Activated naive CD4-positive, alpha-beta T cell treated with anti-CD3 and anti-CD28 coated beads, Interleukin-2, amount 50 U/mL, for 24 hours (primary cell): Measurements from ENCODE around the gene GOLGA6L2.

ENCODE experiments used
- H3K27ac Mint-ChIP-seq: one replicate; pipeline ENCODE4 v1.8.0; 2021; ENCODE audit warnings: mild to moderate bottlenecking, mixed read lengths
- H3K27me3 Mint-ChIP-seq: one replicate; pipeline ENCODE4 v1.8.0; 2021; ENCODE audit warnings: mixed read lengths
- H3K36me3 Mint-ChIP-seq: one replicate; pipeline ENCODE4 v1.8.0; 2021; ENCODE audit warnings: mixed read lengths
- H3K4me1 Mint-ChIP-seq: one replicate; pipeline ENCODE4 v1.8.0; 2021; ENCODE audit warnings: mixed read lengths
- H3K4me3 Mint-ChIP-seq: one replicate; pipeline ENCODE4 v1.8.0; 2021; ENCODE audit warnings: mild to moderate bottlenecking, mixed read lengths
- H3K9me3 Mint-ChIP-seq: one replicate; pipeline ENCODE4 v1.8.0; 2021; ENCODE audit warnings: mixed read lengths

Gene GOLGA6L2

GRCh38 chr15:23447107-23447500, at the start of gene GOLGA6L2:
Gene GOLGA6L2, minus strand, starts transcription at chr15:23447243. Its CDS starts 62 bp downstream, at chr15:23447181.
- H3K27me3 Mint-ChIP-seq: peaks cover 4% of the 10 kb centered on the region
- no peak within 1 kb of the TSS for H3K4me3 Mint-ChIP-seq
- peak within 1 kb of the TSS; percentile 55 for H3K27ac Mint-ChIP-seq
- no peaks in the 10 kb centered on the region for H3K9me3 Mint-ChIP-seq
- H3K4me1 Mint-ChIP-seq: no peaks in the 10 kb centered on the region
- no peaks in the 10 kb centered on the region for H3K36me3 Mint-ChIP-seq

GRCh38 chr15:23484870-23485269, 37.8 kb upstream of the GOLGA6L2 start:
- Mint-ChIP-seq H3K27ac (no peak overlapping the region), H3K36me3 (no peaks in the 10 kb centered on the region), H3K4me3 (no peak overlapping the region), H3K4me1 (no peaks in the 10 kb centered on the region), H3K27me3 (peaks cover 1% of the 10 kb centered on the region), H3K9me3 (no peaks in the 10 kb centered on the region)

GRCh38 chr15:23483821-23484299, 36.8 kb upstream of the GOLGA6L2 start:
- H3K27me3 Mint-ChIP-seq: peaks cover 1% of the 10 kb centered on the region
- no peak overlapping the region for H3K4me3 Mint-ChIP-seq
- no peaks in the 10 kb centered on the region for H3K4me1 Mint-ChIP-seq
- no peak overlapping the region for H3K27ac Mint-ChIP-seq
- no peaks in the 10 kb centered on the region for H3K36me3 Mint-ChIP-seq
- no peaks in the 10 kb centered on the region for H3K9me3 Mint-ChIP-seq

DNA sequence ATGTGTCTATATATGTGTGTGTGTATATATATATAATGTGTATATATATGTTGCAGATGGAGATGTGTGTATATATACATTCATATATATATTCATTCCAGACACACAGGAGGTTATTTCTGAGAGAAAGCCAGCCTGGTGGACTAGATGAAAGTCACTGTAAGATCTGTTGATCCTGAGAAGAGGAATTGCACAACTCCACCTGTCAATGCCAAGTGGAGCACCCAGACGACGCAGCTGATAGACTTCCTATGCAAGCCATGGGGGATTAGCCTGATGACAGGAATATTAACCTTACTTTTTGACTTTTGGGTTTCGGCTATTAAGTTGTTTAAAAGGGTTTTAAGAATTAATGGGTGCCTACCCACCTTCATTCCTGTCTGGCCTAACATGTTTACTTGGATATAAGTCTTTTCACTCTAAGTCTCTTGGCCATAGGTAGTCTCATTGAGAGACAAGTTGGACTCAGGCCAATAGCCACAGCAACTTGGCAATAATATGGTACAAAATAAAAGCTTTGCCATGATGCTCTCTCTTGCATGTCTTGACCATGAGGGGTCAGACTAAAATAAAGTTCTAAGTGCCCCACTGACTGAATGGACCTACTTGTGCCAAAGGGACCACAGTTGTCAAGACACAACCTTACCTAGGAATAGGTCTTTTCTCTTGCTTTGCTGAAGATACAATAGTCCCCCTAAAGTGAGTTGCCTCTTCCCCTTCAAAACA, 35.9 kb upstream of the GOLGA6L2 start:
- no peaks in the 10 kb centered on the region for H3K36me3 Mint-ChIP-seq

GRCh38 chr15:23482228-23482627, 35.2 kb upstream of the GOLGA6L2 start:
- H3K27ac Mint-ChIP-seq: no peak overlapping the region
- H3K36me3 Mint-ChIP-seq: no peaks in the 10 kb centered on the region
- no peaks in the 10 kb centered on the region for H3K4me1 Mint-ChIP-seq
- H3K9me3 Mint-ChIP-seq: no peaks in the 10 kb centered on the region
- no peaks in the 10 kb centered on the region for H3K27me3 Mint-ChIP-seq
- no peak overlapping the region for H3K4me3 Mint-ChIP-seq

More for the DNA sequence above, 35.9 kb upstream of the GOLGA6L2 start:
- Mint-ChIP-seq H3K27me3 (peaks cover 1% of the 10 kb centered on the region), H3K9me3 (no peaks in the 10 kb centered on the region), H3K4me1 (no peaks in the 10 kb centered on the region), H3K4me3 (no peak overlapping the region), H3K27ac (no peak overlapping the region)

DNA sequence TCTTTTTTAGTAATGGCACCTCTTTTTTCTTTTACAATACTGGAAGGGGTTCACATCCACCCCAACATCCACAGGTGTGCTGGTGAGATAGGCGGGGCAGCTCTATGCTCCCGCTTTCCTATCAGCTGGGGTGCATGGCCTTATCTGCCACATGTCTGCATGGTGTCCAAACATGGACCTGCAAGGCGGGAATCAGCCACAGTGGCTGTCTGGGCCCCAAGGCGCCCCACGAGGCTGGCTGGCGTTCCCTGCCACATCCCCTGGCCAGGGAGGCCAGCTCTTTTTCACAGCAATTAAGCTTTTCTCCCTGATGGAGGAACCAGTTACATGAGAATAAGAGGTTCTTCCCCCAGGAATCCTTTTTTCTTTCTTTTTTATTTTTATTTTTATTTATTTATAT, 30.9 kb upstream of the GOLGA6L2 start:
- no peak overlapping the region for H3K4me3 Mint-ChIP-seq
- H3K4me1 Mint-ChIP-seq: no peaks in the 10 kb centered on the region
- no peaks in the 10 kb centered on the region for H3K36me3 Mint-ChIP-seq
- no peaks in the 10 kb centered on the region for H3K27me3 Mint-ChIP-seq
- no peaks in the 10 kb centered on the region for H3K9me3 Mint-ChIP-seq
- H3K27ac Mint-ChIP-seq: no peak overlapping the region

GRCh38 chr15:23472678-23473077, 25.6 kb upstream of the GOLGA6L2 start:
- Mint-ChIP-seq H3K4me3 (no peak overlapping the region), H3K27me3 (no peaks in the 10 kb centered on the region), H3K9me3 (no peaks in the 10 kb centered on the region), H3K4me1 (no peaks in the 10 kb centered on the region), H3K36me3 (no peaks in the 10 kb centered on the region), H3K27ac (no peak overlapping the region)

GRCh38 chr15:23472033-23472432, 25.0 kb upstream of the GOLGA6L2 start:
- H3K27ac Mint-ChIP-seq: no peak overlapping the region
- no peak overlapping the region for H3K4me3 Mint-ChIP-seq
- no peaks in the 10 kb centered on the region for H3K4me1 Mint-ChIP-seq
- H3K27me3 Mint-ChIP-seq: no peaks in the 10 kb centered on the region
- H3K9me3 Mint-ChIP-seq: no peaks in the 10 kb centered on the region
- no peaks in the 10 kb centered on the region for H3K36me3 Mint-ChIP-seq

DNA sequence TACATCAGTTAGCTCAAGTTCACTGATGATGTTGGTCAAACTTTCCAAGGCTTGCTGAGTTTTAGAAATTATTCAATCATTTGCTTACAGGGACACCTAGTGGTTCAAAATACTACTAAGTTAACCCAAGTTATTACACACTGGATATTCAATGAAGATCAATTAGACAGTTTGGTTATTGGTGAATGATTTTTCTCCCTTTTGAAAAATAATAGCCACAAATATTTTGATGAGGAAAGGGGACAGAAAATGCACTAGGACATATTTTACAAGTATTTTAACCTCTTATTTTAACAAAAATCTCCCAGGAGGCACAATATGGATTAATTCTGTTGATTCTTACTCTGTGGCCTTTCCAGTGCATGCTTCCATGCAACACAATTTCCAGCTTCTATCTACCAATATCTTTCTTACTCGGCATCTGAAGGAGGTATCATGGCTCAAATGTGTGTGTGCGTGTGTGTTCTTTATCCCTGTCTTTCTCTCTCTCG, 20.1 kb upstream of the GOLGA6L2 start:
- Mint-ChIP-seq H3K4me3 (no peak overlapping the region), H3K27me3 (peaks cover 6% of the 10 kb centered on the region), H3K9me3 (no peaks in the 10 kb centered on the region), H3K36me3 (no peaks in the 10 kb centered on the region), H3K4me1 (no peaks in the 10 kb centered on the region), H3K27ac (no peak overlapping the region)

- H3K36me3 Mint-ChIP-seq: no peaks in the 10 kb centered on the region
- H3K27ac Mint-ChIP-seq: no peak overlapping the region
- H3K4me1 Mint-ChIP-seq: no peaks in the 10 kb centered on the region
- peaks cover 4% of the 10 kb centered on the region for H3K27me3 Mint-ChIP-seq
- H3K4me3 Mint-ChIP-seq: no peak overlapping the region
- H3K9me3 Mint-ChIP-seq: no peaks in the 10 kb centered on the region
Observed at GRCh38 chr15:23457890-23458289, 10.8 kb upstream of the GOLGA6L2 start.

DNA sequence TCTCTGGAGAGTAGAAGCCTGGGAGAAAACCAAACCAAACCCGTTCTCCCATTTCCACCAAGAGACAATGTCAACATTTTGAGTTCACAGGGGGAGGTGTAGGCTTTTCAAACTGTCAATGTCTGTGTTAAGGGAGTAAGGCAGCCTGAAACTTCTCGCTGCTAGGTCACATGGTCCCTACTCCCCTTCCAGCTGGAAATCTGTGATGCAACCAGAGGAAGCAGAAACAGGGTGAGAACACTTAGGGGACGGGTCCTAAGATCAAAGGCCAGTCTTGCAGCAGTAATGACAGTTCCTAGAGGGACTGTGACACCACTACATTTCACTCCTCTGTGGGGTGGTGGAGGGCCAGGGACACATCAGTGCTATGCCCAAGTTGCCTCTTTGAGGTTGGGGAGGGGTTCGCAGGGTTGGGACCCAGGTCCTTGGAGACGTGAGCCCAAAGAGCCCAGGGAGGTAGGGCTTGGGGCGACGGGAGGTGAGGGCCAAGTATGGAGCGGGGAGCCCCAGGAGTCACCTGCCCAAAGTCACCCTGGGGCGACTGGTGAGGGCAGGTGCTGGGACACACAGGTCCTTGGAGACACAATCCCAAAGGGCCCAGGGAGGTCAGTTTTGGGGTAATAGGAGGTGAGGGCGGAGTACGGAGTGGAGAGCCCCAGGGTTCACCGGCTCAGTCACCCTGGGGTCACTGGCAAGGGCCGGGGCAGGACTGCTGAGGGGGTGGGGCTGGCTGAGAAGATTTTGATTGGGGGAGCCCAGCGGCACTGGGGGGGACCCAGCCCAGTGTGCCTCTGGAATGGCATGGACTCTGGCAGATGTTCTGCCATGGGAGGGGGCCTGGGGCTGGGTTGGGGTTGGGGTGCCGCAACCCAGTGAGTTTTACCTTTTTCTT, 582 bp downstream of the GOLGA6L2 start:
- Mint-ChIP-seq H3K36me3 (no peaks in the 10 kb centered on the region), H3K9me3 (no peaks in the 10 kb centered on the region), H3K27me3 (peaks cover 4% of the 10 kb centered on the region), H3K4me1 (no peaks in the 10 kb centered on the region), H3K27ac (no peak overlapping the region), H3K4me3 (no peak overlapping the region)

- Mint-ChIP-seq H3K27ac (no peak overlapping the region), H3K4me1 (no peaks in the 10 kb centered on the region), H3K9me3 (no peaks in the 10 kb centered on the region), H3K36me3 (no peaks in the 10 kb centered on the region), H3K4me3 (no peak overlapping the region), H3K27me3 (peaks cover 4% of the 10 kb centered on the region)
Observed at GRCh38 chr15:23444269-23444668, 2.8 kb downstream of the GOLGA6L2 start.

- H3K9me3 Mint-ChIP-seq: no peaks in the 10 kb centered on the region
- H3K36me3 Mint-ChIP-seq: no peaks in the 10 kb centered on the region
- H3K27ac Mint-ChIP-seq: no peak overlapping the region
- peaks cover 4% of the 10 kb centered on the region for H3K27me3 Mint-ChIP-seq
- H3K4me1 Mint-ChIP-seq: no peaks in the 10 kb centered on the region
- H3K4me3 Mint-ChIP-seq: no peak overlapping the region
Observed at GRCh38 chr15:23441204-23441603, 5.8 kb downstream of the GOLGA6L2 start.

GRCh38 chr15:23440596-23440995, 6.4 kb downstream of the GOLGA6L2 start:
- Mint-ChIP-seq H3K4me3 (no peak overlapping the region), H3K36me3 (no peaks in the 10 kb centered on the region), H3K4me1 (no peaks in the 10 kb centered on the region), H3K9me3 (no peaks in the 10 kb centered on the region), H3K27me3 (peaks cover 5% of the 10 kb centered on the region), H3K27ac (no peak overlapping the region)

- Mint-ChIP-seq H3K27me3 (peaks cover 7% of the 10 kb centered on the region), H3K36me3 (no peaks in the 10 kb centered on the region), H3K4me3 (no peak overlapping the region), H3K9me3 (no peaks in the 10 kb centered on the region), H3K4me1 (no peaks in the 10 kb centered on the region), H3K27ac (no peak overlapping the region)
Observed at GRCh38 chr15:23439513-23439912, 7.5 kb downstream of the GOLGA6L2 start.
